Fibroblast of lung (primary cell): ENCODE results near the gene C11orf42.

Source experiments
- CTCF ChIP-seq, 2 donors: IDR thresholded peaks in 1 of 2; conservative IDR thresholded peaks in 1 of 2; 1 replicate in 1 of 2; 2 replicates in 1 of 2; pipeline ENCODE4 v1.5.1; 2011 to 2012; ENCODE audit warnings: low read length in 2 of 2, control low read depth in 1 of 2, inconsistent platforms in 1 of 2, low read depth in 1 of 2, mild to moderate bottlenecking in 1 of 2
- EZH2 ChIP-seq: IDR thresholded peaks from 2 replicates; pipeline ENCODE4 v1.5.1; 2012; ENCODE audit warnings: low read length, control low read depth, mild to moderate bottlenecking; ENCODE audit errors: missing control alignments

- TF ChIP-seq CTCF (conservative IDR thresholded peaks at IDR 0.05 in 1 of 2, IDR thresholded peaks at IDR 0.05 in 1 of 2; ENCODE audit: low read depth in 1 of 2, low read length in 2 of 2) (no peak), EZH2 (peak; percentile 91)
These were observed 54.9 kb downstream of the C11orf42 start for GRCh38 chr11:6260207-6260726.
